Neural cell (in vitro differentiated cells): ENCODE measurements around the gene DNAJB6. TPM values are rescaled to one million over a fixed set of nuclear protein-coding genes. Genes with fewer than 3 reads are reported as not detected.

Experiments used
- H2AFZ ChIP-seq: fragments of 200-600, 300-800 bp; sonication (generic), shearing (Covaris generic); 2 replicates; pipeline ENCODE4 v1.6.0; 2014; ENCODE audit warnings: low read depth, mild to moderate bottlenecking, antibody characterized with exemption, low read length, moderate library complexity
- H3F3A ChIP-seq: fragments of 200-600 bp; shearing (Covaris generic); 2 replicates; pipeline ENCODE4 v1.6.1; 2016; ENCODE audit warnings: mild to moderate bottlenecking, moderate library complexity, mixed read lengths, antibody characterized with exemption, low read length; ENCODE audit not compliant: insufficient read depth, poor library complexity, severe bottlenecking
- H3K27ac ChIP-seq: fragments of 200-600, 300-800 bp; sonication (generic), shearing (Covaris generic); 2 replicates; pipeline ENCODE4 v1.5.1; 2014; ENCODE audit warnings: mild to moderate bottlenecking, low read length, moderate library complexity
- H3K27me3 ChIP-seq: fragments of 300-800, 200-600 bp; sonication (generic), shearing (Covaris generic); 2 replicates; pipeline ENCODE4 v1.6.0; 2014; ENCODE audit warnings: mild to moderate bottlenecking, low read depth, low read length, moderate library complexity; ENCODE audit not compliant: insufficient read depth
- H3K36me3 ChIP-seq: fragments of 300-800, 200-600 bp; sonication (generic), shearing (Covaris generic); 2 replicates; pipeline ENCODE4 v1.5.1; 2014; ENCODE audit warnings: mild to moderate bottlenecking, antibody characterized with exemption, low read length, moderate library complexity; ENCODE audit not compliant: insufficient read depth
- H3K4me2 ChIP-seq: fragments of 300-800, 200-600 bp; sonication (generic), shearing (Covaris generic); 2 replicates; pipeline ENCODE4 v1.6.0; 2014; ENCODE audit warnings: mild to moderate bottlenecking, low read length
- H3K4me3 ChIP-seq: fragments of 300-800, 200-600 bp; sonication (generic), shearing (Covaris generic); 2 replicates; pipeline ENCODE4 v1.5.1; 2014; ENCODE audit warnings: mild to moderate bottlenecking, low read length, moderate library complexity
- H3K79me2 ChIP-seq: fragments of 200-600 bp; shearing (Covaris generic); replicated peaks from 2 replicates; pipeline ENCODE4 v1.6.0; 2014; ENCODE audit warnings: mild to moderate bottlenecking, low read length, moderate library complexity; ENCODE audit not compliant: insufficient read depth
- H3K9ac ChIP-seq: fragments of 300-800, 200-600 bp; sonication (generic), shearing (Covaris generic); 2 replicates; pipeline ENCODE4 v1.6.1; 2016; ENCODE audit warnings: mild to moderate bottlenecking, low read length, mixed read lengths
- H3K9me2 ChIP-seq: fragments of 200-600 bp; shearing (Covaris generic); 2 replicates; pipeline ENCODE4 v1.6.1; 2016; ENCODE audit warnings: mild to moderate bottlenecking, low read length, mixed read lengths; ENCODE audit not compliant: insufficient read depth
- H3K9me3 ChIP-seq: fragments of 200-600, 300-800 bp; sonication (generic), shearing (Covaris generic); 2 replicates; pipeline ENCODE4 v1.6.1; 2016; ENCODE audit warnings: mild to moderate bottlenecking, mixed run types, low read length, moderate library complexity, mixed read lengths
- H4K20me1 ChIP-seq: fragments of 200-600 bp; shearing (Covaris generic); 2 replicates; pipeline ENCODE4 v1.6.1; 2016; ENCODE audit warnings: mild to moderate bottlenecking, mixed run types; ENCODE audit not compliant: insufficient read depth
- CTCF ChIP-seq: fragments of 450-650 bp; IDR thresholded peaks from 2 replicates; pipeline ENCODE4 v1.5.1; 2014; ENCODE audit warnings: antibody characterized with exemption, mild to moderate bottlenecking, moderate library complexity; ENCODE audit not compliant: poor library complexity, severe bottlenecking
- EP300 ChIP-seq: fragments of 450-650 bp; conservative IDR thresholded peaks from 2 replicates; pipeline ENCODE4 v1.6.1; 2014; ENCODE audit warnings: antibody characterized with exemption, mild to moderate bottlenecking, moderate library complexity; ENCODE audit not compliant: poor library complexity, severe bottlenecking
- EZH2 ChIP-seq: fragments of 200-600, 300-800 bp; shearing (Covaris generic), sonication (generic); IDR thresholded peaks from 2 replicates; pipeline ENCODE4 v1.6.1; 2014; ENCODE audit warnings: antibody characterized with exemption, low read length, borderline replicate concordance, mild to moderate bottlenecking; ENCODE audit not compliant: insufficient read depth, poor library complexity, severe bottlenecking
- MXI1 ChIP-seq: fragments of 450-650 bp; conservative IDR thresholded peaks from 2 replicates; pipeline ENCODE4 v1.6.1; 2014; ENCODE audit warnings: antibody characterized with exemption, mild to moderate bottlenecking; ENCODE audit not compliant: poor library complexity, severe bottlenecking
- POLR2AphosphoS5 ChIP-seq: IDR thresholded peaks from 2 replicates; pipeline ENCODE4 v1.6.1; 2012
- RAD21 ChIP-seq: fragments of 450-650 bp; conservative IDR thresholded peaks from 2 replicates; pipeline ENCODE4 v1.6.1; 2014; ENCODE audit warnings: antibody characterized with exemption, mild to moderate bottlenecking, moderate library complexity
- REST ChIP-seq: IDR thresholded peaks from 2 replicates; pipeline ENCODE4 v1.6.1; 2012; ENCODE audit warnings: borderline replicate concordance
- SMC3 ChIP-seq: fragments of 450-650 bp; conservative IDR thresholded peaks from 2 replicates; pipeline ENCODE4 v1.6.1; 2014; ENCODE audit warnings: antibody characterized with exemption, mild to moderate bottlenecking, moderate library complexity; ENCODE audit not compliant: poor library complexity
- TAF1 ChIP-seq: IDR thresholded peaks from 2 replicates; pipeline ENCODE4 v1.6.1; 2012; ENCODE audit warnings: low read depth
- polyA plus RNA-seq: library from polyadenylated mRNA; depleted of rRNA; stranded (reverse); fragments of >200 nt; gene quantifications from 2 replicates; pipeline ENCODE4 v1.2.3, GENCODE V29; 2014

The DNAJB6 gene
- polyA plus RNA-seq, 1 donor from 2014 or later: 427 TPM

- H3K4me2 ChIP-seq: no peak overlapping the region
- TF ChIP-seq EP300 (no peak), REST (no peak), TAF1 (no peak), POLR2AphosphoS5 (no peak), EZH2 (no peak), RAD21 (no peak), SMC3 (no peak), CTCF (no peak), MXI1 (no peak)
Measured at GRCh38 chr7:157423348-157423747, 86.5 kb downstream of the DNAJB6 start.

GRCh38 chr7:157423886-157424565 lies 87.2 kb downstream of the DNAJB6 start:
- Histone ChIP-seq H3K36me3 (no peaks in the 10 kb centered on the region), H3K4me2 (no peak overlapping the region), H3K9me3 (no peaks in the 10 kb centered on the region), H4K20me1 (no peaks in the 10 kb centered on the region), H3K27ac (no peak overlapping the region), H3K4me3 (no peak overlapping the region), H2AFZ (no peak overlapping the region), H3K9ac (no peak overlapping the region), H3K79me2 (no peaks in the 10 kb centered on the region), H3K9me2 (no peaks in the 10 kb centered on the region), H3K27me3 (no peaks in the 10 kb centered on the region), H3F3A (no peaks in the 10 kb centered on the region)
- TF ChIP-seq REST (no peak), MXI1 (no peak), TAF1 (no peak), CTCF (no peak), EP300 (no peak), SMC3 (no peak), EZH2 (no peak), RAD21 (no peak), POLR2AphosphoS5 (no peak)

More at GRCh38 chr7:157423348-157423747, 86.5 kb downstream of the DNAJB6 start:
- no peak overlapping the region for H3K4me3 ChIP-seq
- H3K27me3 ChIP-seq: no peaks in the 10 kb centered on the region
- H3K36me3 ChIP-seq: no peaks in the 10 kb centered on the region
- no peaks in the 10 kb centered on the region for H3K9me2 ChIP-seq
- H4K20me1 ChIP-seq: no peaks in the 10 kb centered on the region
- H3K27ac ChIP-seq: no peak overlapping the region
- H3K79me2 ChIP-seq: no peaks in the 10 kb centered on the region
- no peaks in the 10 kb centered on the region for H3F3A ChIP-seq
- no peaks in the 10 kb centered on the region for H3K9me3 ChIP-seq
- H3K9ac ChIP-seq: no peak overlapping the region
- H2AFZ ChIP-seq: no peak overlapping the region
